NCI-H128 (cell line): ENCODE data around the gene ITLN1.

Source experiments
- DNase-seq: peaks from one replicate; lab custom pipeline; 2025; ENCODE audit not compliant: unreplicated experiment; lab: John Stamatoyannopoulos, UW

The ITLN1 gene

GRCh38 chr1:160858507-160858906 is 26.5 kb downstream of the ITLN1 start:
- no peak for DNase-seq

DNA sequence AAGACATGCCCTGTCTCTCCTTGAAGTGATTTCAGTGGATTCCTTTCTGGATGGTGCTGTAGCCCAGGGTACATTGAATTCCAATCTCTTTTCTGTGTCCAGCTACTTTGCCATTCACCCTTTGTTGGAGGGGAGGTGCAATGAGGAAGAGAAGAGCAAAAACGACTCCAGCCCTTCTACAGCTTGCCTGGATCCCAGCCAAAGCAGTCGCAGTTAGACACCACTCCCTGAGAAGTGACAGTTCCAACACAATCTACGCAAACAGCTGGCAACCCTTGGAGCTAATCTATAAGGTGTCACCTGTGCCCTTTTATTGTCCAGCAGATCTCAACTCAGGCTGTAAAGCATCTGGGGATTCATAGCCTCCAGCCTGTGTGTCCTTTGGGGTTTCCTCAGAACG is 26.9 kb downstream of the ITLN1 start:
- DNase-seq, result no peak

DNA sequence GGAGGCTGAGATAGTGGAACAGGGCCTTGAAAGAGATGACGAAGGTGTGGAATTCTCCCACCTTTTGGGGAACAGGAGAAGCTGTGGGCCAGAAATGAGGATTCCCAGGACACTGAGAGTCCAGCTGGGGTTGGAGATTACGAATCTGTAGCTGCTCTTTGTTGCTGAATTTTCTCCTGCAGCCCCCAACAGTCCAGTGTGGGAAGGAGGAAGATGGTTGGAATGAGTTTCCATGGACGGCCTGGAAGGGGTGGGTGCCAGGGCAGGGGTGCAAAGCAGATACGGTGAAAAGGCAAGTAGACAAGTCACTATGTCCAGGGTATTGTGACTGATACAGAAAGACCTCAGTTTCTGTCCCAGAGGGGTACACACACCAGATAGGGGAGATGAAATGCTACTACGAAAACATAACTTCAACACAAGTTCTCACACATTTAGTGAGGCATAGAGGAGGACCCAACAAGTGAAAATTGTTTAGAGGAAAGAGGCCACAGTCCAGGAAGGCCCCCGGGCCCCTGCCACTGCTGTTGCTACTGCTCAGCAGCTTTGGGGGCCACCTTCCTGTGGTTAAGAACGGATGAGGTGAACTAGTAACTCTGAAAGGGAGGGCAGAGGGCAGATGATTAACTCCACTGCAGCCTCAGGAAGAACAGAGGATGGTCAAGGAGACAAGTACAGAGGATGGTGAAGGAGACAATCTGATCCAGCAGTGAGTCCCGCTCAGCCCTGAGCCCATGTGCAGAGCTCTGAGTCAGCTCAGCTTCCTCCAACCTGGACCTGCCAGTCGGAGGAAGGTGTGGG is 29.6 kb downstream of the ITLN1 start:
- no peak for DNase-seq

DNA sequence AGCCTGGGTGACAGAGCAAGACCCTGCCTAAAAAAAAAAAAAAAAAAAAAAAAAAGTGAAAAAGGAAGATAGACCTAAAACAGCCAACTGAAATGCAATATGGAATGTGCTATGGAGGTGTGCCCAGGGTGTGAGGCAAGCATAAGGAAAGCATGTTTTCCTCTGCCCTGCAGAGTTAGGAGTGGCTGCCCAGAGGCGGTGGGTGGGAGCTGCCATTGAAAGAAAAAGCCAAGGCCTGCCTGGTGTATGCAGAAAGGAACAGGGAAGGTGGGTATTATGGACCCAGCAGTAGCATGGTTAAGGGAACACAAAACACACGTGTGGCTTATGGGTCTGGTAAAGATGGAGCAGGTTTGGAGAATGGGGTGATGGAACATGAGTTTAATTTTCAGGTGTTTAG is 31.2 kb downstream of the ITLN1 start:
- DNase-seq, result no peak

- DNase-seq, result no peak
These were observed 32.0 kb downstream of the ITLN1 start for GRCh38 chr1:160853014-160853413.

DNA sequence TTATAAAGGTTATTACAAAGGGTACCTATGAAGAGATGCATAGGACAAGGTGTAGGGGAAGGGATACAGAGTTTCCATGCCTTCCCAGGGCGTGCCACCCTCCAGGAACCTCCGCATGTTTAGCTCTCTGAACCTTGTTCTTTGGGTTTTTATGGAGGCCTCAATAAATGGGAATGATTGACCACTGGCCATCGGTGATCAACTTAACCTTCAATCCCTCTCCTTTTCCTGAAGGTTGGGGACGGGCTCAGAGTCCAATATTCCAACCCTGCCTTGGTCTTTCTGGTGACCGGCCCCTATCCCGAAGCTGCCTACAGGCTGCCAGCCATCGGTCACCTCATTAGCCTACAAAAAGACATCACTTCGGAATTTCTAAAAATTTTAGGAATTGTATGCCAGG is 34.0 kb downstream of the ITLN1 start:
- DNase-seq, result no peak

DNA sequence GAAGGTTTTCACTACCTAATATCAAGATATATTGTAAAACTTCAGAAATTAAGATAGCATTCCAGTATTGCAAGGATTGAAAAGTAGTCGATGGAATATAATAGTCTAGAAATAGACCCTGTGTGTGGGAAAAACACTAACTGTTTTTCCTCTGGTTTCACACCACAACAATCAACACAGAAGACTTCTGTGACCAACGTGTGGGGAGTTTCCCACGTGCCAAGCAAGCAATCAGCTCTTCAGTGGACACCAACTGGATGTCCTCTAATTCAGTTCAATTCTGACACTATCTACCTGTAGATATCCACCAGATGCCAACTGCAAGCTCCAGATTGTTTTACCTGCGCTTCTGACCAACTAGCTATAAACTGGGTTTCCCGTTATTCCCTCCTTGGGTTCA is 34.4 kb downstream of the ITLN1 start:
- no peak for DNase-seq

- no peak for DNase-seq
These were observed 38.7 kb downstream of the ITLN1 start for GRCh38 chr1:160846281-160846680.

DNA sequence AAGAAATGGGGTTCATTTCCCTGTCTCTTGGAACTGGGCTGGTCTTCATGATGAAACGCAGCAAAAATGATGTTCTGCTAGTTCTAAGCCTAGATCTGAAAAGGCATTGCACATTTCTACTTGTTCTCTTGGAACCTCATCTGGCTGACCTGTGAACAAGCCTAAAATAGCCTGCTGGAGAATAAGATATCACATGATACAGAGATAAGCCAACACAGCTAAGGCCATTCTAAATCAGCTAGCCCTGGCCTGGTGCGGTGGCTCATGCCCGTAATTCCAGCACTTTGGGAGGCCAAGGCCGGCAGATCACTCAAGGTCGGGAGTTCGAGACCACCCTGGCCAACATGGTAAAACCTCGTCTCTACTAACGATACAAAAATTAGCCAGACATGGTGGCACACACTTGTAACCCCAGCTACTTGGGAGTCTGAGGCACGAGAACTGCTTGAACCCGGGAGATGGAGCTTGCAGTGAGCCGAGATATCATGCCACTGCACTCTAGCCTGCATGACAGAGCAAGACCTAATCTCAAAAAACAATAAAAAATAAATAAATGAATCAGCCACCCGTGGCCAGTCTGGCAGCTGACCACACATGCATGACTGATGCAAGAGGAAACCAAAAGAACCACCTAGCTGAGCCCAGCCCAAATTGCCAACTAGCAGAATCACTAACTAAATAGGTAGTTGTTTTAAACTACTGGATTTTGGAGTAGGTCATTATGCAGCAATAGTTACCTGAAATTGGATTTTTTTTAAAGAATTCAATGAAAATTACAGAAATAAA is 40.3 kb downstream of the ITLN1 start:
- DNase-seq, result no peak

DNA sequence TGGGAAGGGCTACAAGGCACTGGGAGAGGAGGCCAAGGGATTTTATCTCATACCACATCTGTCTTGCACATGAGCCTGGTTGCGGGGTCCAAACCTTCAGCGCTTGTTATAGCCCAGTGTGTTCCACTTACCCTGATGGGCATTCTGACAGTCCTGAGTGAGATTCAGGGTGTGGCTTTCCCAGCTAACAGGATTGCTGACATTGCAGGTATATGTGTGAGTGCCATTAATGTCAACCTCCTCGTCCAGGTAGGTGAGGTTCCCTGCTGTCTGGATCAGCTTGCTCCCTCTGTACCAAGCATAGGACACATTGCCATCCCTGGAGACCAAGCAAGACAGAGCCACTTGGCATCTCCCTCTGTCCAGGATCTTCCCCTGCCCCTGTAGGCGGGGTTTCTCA is 43.9 kb downstream of the ITLN1 start:
- no peak for DNase-seq

DNA sequence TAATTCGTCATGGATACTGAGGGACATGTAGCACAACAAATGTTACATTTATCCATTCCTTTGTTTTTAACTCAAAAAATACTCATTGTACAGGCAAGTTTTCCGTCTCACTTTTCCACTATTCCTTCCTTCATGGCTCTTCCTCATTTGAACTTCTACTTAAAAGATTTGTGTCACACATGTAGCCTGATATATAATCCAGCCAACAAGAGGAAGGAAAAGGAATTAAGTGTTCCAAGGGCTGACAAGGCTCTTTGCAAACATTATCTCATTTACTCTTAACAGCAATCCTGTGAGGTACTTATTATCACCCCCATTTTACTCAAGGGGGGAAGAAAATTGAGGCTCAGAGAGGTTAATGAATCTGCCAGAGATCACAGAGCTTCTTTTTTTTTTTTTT is 45.2 kb downstream of the ITLN1 start:
- no peak for DNase-seq

GRCh38 chr1:160838888-160839287 is 46.1 kb downstream of the ITLN1 start:
- DNase-seq, result no peak

DNA sequence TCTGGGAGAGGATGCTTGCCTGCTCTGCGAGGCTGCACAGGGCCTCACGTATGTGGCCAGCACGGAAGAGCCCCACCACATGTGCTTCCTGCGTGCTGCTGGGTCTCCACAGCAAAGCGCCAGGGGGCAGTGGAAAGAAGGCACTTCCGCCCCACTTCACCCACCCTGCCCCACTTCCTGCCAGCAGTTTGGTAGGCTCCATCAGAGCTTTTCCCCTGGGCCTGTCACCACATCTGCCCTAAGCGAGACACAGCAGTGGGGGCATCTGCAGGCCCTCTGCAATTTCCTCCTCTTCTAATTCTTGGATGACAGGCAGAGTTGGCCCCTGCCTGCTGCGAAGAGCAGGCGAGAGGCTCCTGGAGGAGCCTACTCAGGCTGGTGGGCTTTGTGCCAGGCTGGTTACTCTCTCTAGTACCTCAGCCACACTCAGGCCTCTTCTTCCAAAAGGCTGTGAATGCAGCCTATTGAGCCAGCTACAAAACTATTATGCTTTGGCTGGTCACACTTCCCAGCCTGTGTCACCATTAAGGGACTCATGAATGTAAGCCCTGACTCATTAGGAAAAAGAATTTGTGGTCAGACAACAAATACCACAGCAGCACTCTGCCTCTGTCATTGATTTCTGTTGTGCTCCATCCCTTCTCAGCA is 47.3 kb downstream of the ITLN1 start:
- no peak for DNase-seq

DNA sequence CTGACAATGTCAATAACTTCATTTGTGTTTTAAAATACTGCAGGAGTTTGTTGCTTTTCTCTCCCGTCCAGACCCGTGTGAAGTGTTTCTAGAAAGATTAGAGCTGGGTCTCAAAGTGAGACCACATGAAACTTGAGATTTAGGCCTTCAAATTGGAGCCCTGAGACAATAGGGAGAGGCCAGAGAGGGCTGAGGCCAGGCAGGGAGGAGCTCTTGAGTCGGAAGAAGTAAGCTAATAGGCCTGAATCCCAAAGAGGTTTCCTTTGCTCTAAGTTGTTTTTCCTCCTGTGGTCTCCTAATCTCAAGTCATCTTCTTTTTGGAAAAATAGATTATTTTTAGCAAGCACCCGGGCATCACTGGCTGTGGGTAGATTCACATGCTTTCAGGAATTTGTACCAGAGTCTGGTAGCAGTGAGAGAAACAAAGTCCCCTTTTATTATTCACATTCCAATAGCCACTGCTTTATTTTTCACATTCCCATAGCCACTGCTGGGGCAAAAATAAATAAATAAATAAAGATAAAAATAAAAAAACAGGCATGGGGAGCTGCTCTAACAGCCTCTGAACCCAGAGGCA is 47.9 kb downstream of the ITLN1 start:
- no peak for DNase-seq

DNA sequence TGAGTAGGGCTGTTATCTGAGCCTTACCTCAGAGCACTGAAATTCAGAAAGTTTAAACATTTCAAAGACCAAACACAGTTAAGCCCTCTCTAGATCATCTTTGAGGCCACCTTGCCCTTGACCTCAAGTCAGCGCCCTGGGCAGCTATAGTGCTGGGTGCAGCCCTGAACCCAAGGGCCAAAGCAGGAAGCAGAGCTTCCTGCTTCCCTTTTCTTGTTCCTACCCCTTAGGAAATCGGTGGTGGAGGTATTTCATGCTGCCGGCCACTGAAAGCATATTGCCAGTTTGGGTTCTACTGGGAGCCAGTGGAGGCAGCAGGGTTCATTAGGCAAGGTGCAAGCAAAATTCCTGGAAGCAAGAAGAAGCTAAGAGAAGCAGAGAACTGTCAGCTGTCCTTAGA is 48.4 kb downstream of the ITLN1 start:
- DNase-seq, result no peak

DNA sequence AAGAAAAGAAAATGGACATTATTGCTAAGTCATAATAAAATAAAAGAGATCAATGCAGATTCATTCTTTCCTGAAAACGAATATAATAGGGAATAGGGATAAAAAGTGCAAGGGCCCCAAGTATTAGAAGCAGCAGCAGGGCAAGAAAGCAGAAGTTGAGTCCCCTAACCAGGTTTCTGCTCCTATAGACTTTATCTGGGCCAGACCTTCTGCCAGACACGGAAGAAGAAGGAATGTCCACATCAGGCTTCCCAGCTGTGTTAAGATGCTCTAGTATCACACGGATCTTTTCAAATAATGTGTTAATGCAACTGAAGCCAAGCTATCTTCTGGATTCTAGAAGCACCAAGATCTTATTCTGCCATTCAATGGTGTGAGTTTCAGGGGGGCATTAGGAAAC is 49.2 kb downstream of the ITLN1 start:
- DNase-seq, result no peak

- DNase-seq, result no peak
These were observed 49.9 kb downstream of the ITLN1 start for GRCh38 chr1:160834945-160835565.

- DNase-seq, result no peak
These were observed 54.4 kb downstream of the ITLN1 start for GRCh38 chr1:160830321-160831153.

DNA sequence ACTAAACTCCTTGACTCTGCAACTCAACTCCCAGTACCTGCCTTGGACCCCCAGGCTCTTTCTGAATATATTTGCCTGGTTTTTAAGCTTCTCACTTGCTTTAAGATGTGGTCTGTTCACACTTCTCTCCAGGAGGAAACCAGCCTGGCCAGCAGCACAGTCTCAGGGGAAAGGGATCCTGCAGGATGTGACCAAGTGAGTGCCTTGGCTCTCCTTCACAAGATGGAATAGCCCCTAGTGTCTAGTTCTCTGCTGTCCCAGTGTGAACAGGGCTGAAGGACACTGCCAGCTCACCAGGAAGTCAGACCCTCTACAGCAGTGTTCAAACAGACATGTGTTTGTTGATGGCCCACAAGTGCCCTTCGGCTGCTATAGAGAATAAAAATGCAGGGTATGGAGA is 55.2 kb downstream of the ITLN1 start:
- no peak for DNase-seq

GRCh38 chr1:160827418-160827817 is 57.6 kb downstream of the ITLN1 start:
- DNase-seq, result no peak
